ENCODE data around the gene CSF3R. TPM values are rescaled to one million over a fixed set of nuclear protein-coding genes. Genes with fewer than 3 reads are reported as not detected.

The CSF3R gene
- total and polyA plus RNA-seq, 2 donors (not counting 3 experiments of a cell fraction or from before 2014, with no cell fraction given) = not detected

GRCh38 chr1:36467700-36468455 is 14.8 kb downstream of the CSF3R start:
- H3K9me3 ChIP-seq (replicated peaks; ENCODE audit: control insufficient read depth, insufficient read depth, low read length) = no peaks in the 10 kb centered on the region
- peaks cover 10% of the 10 kb centered on the region for H3K4me1 ChIP-seq (ENCODE audit: control insufficient read depth, extremely low read depth, insufficient read depth, low read length)
- intact Hi-C loops (cut with micrococcal nuclease) = no loop called here
- no peaks in the 10 kb centered on the region for H4K20me1 ChIP-seq (replicated peaks; ENCODE audit: control insufficient read depth, extremely low read depth, insufficient read depth, low read length)
- no peaks in the 10 kb centered on the region for H3K27me3 ChIP-seq (ENCODE audit: control insufficient read depth in 2 of 2, insufficient read depth in 2 of 2, low read length in 2 of 2)
- H2AFZ ChIP-seq (ENCODE audit: low read depth, low read length) = no peak overlapping the region
- TF ChIP-seq CTCF (IDR thresholded peaks at IDR 0.05; ENCODE audit: extremely low read depth in 1 of 2, insufficient read depth in 1 of 2, low read depth in 1 of 2, low read length in 2 of 2) (no peak), FOS (IDR thresholded peaks at IDR 0.05; ENCODE audit: borderline replicate concordance, insufficient read depth, low read length) (no peak), POLR2A (IDR thresholded peaks at IDR 0.05; ENCODE audit: low read depth, low read length) (no peak), MYC (IDR thresholded peaks at IDR 0.05; ENCODE audit: low read depth, low read length) (no peak), POLR2AphosphoS5 (IDR thresholded peaks at IDR 0.05; ENCODE audit: insufficient read depth, low read depth, low read length) (no peak), EZH2 (IDR thresholded peaks at IDR 0.05; ENCODE audit: borderline replicate concordance, low read depth, low read length, severe bottlenecking) (no peak), JUN (IDR thresholded peaks at IDR 0.05; ENCODE audit: borderline replicate concordance, insufficient read depth, insufficient read length, low read depth) (no peak), GATA2 (IDR thresholded peaks at IDR 0.05; ENCODE audit: insufficient read depth, insufficient read length, low read depth, low read length) (no peak), MAX (IDR thresholded peaks at IDR 0.05; ENCODE audit: insufficient read depth, insufficient read length) (no peak)
- peaks cover 9% of the 10 kb centered on the region for H3K79me2 ChIP-seq (ENCODE audit: control insufficient read depth, insufficient read depth, low read length)
- FAIRE-seq (no peak), DNase-seq (ENCODE audit: low read depth, low spot score) (no peak)
- no peaks in the 10 kb centered on the region for H3K36me3 ChIP-seq (ENCODE audit: control insufficient read depth in 2 of 2, extremely low read depth in 1 of 2, insufficient read depth in 2 of 2, low read length in 2 of 2)
- H3K9me1 ChIP-seq (replicated peaks; ENCODE audit: control insufficient read depth, extremely low read depth, insufficient read depth, low read length) = no peaks in the 10 kb centered on the region
- no peak overlapping the region for H3K9ac ChIP-seq (replicated peaks; ENCODE audit: extremely low read depth, insufficient read depth, low read length)
- dilution Hi-C loops (cut with MboI; ENCODE audit: extremely low pct_ligation_motif_present, low sequenced_read_pairs) = no loop called here
- POLR2A ChIA-PET = no interaction called here
- no peak overlapping the region for H3K27ac ChIP-seq (ENCODE audit: insufficient read depth, low read depth, low read length)
- CTCF ChIA-PET = interaction anchor here (1.6 kb wide), 1 partner anchor 11 kb away, joined by 3 read pairs; no protein-coding TSS in a partner anchor
- H3K4me2 ChIP-seq (ENCODE audit: insufficient read depth, low read length) = no peak overlapping the region
- no peak overlapping the region for H3K4me3 ChIP-seq (replicated peaks in 1 of 3; ENCODE audit: insufficient read depth in 1 of 3, low read depth in 1 of 3, low read length in 3 of 3)
- BruUV-seq (replicated peaks) = no TSS peak

Measured in endothelial cell of umbilical vein (primary cell).